ENCODE results near the gene KBTBD4.

Gene KBTBD4

DNA sequence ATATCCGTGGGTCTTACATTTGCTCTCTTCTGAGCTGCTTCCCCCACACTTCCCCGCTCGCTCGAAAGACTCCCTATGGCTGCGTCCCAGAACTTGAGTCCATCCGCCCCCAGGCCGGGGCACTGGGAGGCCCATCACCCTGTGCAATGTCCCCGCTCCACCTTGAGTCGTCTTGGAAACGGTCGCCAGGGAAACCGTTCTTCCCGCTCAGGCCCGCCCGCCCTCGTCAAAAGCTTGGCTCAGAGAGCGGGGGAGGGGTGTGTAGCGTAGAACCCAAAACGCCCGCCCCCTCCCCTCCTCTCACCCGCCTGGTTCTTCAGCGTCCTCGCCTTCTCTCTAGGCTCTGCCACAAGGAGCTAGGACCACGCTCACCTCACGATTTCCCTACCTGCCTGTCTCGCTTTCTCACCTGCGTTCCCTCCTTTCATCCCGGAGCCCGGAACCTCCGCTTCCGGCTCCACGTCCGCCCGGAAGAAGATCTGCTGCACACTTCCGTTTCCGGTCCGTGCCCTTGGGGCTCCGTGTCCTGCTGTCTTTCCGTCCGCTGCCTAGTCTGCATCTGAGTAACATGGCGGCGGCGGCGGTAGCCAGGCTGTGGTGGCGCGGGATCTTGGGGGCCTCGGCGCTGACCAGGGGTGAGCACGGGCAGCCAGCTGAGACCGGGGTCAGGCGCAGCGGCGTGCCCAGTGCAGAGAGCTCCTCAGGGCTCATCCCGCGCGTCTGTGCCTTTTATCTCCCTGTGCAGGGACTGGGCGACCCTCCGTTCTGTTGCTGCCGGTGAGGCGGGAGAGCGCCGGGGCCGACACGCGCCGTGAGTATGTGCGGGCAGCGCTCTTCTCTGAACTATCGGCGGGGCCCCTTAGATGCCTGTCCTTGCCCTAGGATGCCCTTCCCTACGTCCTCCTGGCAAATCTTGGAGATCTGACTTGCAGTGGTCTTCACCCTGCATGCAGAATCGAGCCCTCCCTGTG, at the start of gene KBTBD4, which contains the start of gene NDUFS3:
Gene KBTBD4 (minus strand): TSS at position 447 of the 971 bp plus-strand sequence. CDS start 19 bp downstream, at position 428.
Gene NDUFS3 (plus strand): TSS at position 551 of the 971 bp plus-strand sequence. CDS start 18 bp downstream, at position 569.
- in situ Hi-C loops (cut with HindIII; ENCODE audit: low sequenced_read_pairs) = loop anchor here (5.0 kb wide), 1 partner anchor 33 kb away; no protein-coding TSS in a partner anchor
- peak; percentile 78 for DNase-seq (ENCODE audit: low read depth)
- TF ChIP-seq, protein P1, sequence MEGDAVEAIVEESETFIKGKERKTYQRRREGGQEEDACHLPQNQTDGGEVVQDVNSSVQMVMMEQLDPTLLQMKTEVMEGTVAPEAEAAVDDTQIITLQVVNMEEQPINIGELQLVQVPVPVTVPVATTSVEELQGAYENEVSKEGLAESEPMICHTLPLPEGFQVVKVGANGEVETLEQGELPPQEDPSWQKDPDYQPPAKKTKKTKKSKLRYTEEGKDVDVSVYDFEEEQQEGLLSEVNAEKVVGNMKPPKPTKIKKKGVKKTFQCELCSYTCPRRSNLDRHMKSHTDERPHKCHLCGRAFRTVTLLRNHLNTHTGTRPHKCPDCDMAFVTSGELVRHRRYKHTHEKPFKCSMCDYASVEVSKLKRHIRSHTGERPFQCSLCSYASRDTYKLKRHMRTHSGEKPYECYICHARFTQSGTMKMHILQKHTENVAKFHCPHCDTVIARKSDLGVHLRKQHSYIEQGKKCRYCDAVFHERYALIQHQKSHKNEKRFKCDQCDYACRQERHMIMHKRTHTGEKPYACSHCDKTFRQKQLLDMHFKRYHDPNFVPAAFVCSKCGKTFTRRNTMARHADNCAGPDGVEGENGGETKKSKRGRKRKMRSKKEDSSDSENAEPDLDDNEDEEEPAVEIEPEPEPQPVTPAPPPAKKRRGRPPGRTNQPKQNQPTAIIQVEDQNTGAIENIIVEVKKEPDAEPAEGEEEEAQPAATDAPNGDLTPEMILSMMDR (IDR thresholded peaks at IDR 0.05; ENCODE audit: low read depth, low read length, missing control alignments) = no peak
- peak within 1 kb of the TSS; percentile 86 for H3K4me3 ChIP-seq (ENCODE audit: low read depth, low read length)

- in situ Hi-C loops (cut with HindIII; ENCODE audit: low sequenced_read_pairs) = no loop called here
- TF ChIP-seq, protein P1 (IDR thresholded peaks at IDR 0.05; ENCODE audit: low read depth, low read length, missing control alignments) = no peak
- DNase-seq (ENCODE audit: low read depth) = no peak
- no peak overlapping the region for H3K4me3 ChIP-seq (ENCODE audit: low read depth, low read length)
Measured at GRCh38 chr11:47628026-47628425, 49.3 kb upstream of the KBTBD4 start.

- H3K4me3 ChIP-seq (ENCODE audit: low read depth, low read length) = no peak overlapping the region
- TF ChIP-seq, protein P1 (IDR thresholded peaks at IDR 0.05; ENCODE audit: low read depth, low read length, missing control alignments) = no peak
- no peak for DNase-seq (ENCODE audit: low read depth)
- in situ Hi-C loops (cut with HindIII; ENCODE audit: low sequenced_read_pairs) = no loop called here
Measured at GRCh38 chr11:47626234-47626633, 47.5 kb upstream of the KBTBD4 start.

GRCh38 chr11:47620836-47621378, 42.1 kb upstream of the KBTBD4 start:
- TF ChIP-seq, protein P1 (IDR thresholded peaks at IDR 0.05; ENCODE audit: low read depth, low read length, missing control alignments) = no peak
- in situ Hi-C loops (cut with HindIII; ENCODE audit: low sequenced_read_pairs) = no loop called here
- DNase-seq (ENCODE audit: low read depth) = no peak
- no peak overlapping the region for H3K4me3 ChIP-seq (ENCODE audit: low read depth, low read length)

- TF ChIP-seq, protein P1 (IDR thresholded peaks at IDR 0.05; ENCODE audit: low read depth, low read length, missing control alignments) = no peak
- peak; percentile 64 for DNase-seq (ENCODE audit: low read depth)
- H3K4me3 ChIP-seq (ENCODE audit: low read depth, low read length) = no peak overlapping the region
- in situ Hi-C loops (cut with HindIII; ENCODE audit: low sequenced_read_pairs) = no loop called here
Measured at GRCh38 chr11:47617417-47617809, 38.6 kb upstream of the KBTBD4 start.

GRCh38 chr11:47616726-47617416, 38.1 kb upstream of the KBTBD4 start:
- in situ Hi-C loops (cut with HindIII; ENCODE audit: low sequenced_read_pairs) = no loop called here
- TF ChIP-seq, protein P1 (IDR thresholded peaks at IDR 0.05; ENCODE audit: low read depth, low read length, missing control alignments) = peak; percentile 98
- peak; percentile 72 for DNase-seq (ENCODE audit: low read depth)
- H3K4me3 ChIP-seq (ENCODE audit: low read depth, low read length) = no peak overlapping the region

Data from astrocyte of the cerebellum (primary cell).